22Rv1 (cell line): Measurements from ENCODE around the gene RNF227.

Experiments used
- CTCF ChIP-seq: fragments of 450-650 bp; IDR thresholded peaks from 2 replicates; pipeline ENCODE4 v1.5.1; 2017; ENCODE audit warnings: mild to moderate bottlenecking
- ZFX ChIP-seq: fragments of 450-650 bp; IDR thresholded peaks from 2 replicates; pipeline ENCODE4 v1.6.1; 2017; ENCODE audit warnings: antibody characterized with exemption, borderline replicate concordance

GRCh38 chr17:7889166-7889955 lies 26.7 kb downstream of the RNF227 start:
- TF ChIP-seq CTCF = peak; percentile 43
- no peak for TF ChIP-seq ZFX
